RWPE1 (cell line): ENCODE measurements around the gene KIF9.

Experiments
- CTCF ChIA-PET: fragments of 350-600 bp; sonication (Branson Sonifier 250); formaldehyde crosslinking; extraction: SDS; loops from one replicate; lab custom pipeline; 2021; lab: Yijun Ruan, JAX
- POLR2A ChIA-PET: fragments of 400-600 bp; formaldehyde crosslinking; extraction: SDS; loops from one replicate; lab custom pipeline; 2020; ENCODE audit warnings: antibody characterized with exemption; ENCODE audit not compliant: low non-redundant PET; lab: Yijun Ruan, JAX
- DNase-seq: peaks from one replicate; pipeline ENCODE4 v3.0.0; 2012; ENCODE audit warnings: low spot score
- H3K27ac ChIP-seq: fragments of 450-650 bp; 2 replicates; pipeline ENCODE4 v1.5.1; 2017
- TF ChIP-seq, protein P1 (sequence below): fragments of 450-650 bp; conservative IDR thresholded peaks from 2 replicates; pipeline ENCODE4 v1.5.1; 2017; ENCODE audit warnings: low read depth, mild to moderate bottlenecking

The KIF9 gene

DNA sequence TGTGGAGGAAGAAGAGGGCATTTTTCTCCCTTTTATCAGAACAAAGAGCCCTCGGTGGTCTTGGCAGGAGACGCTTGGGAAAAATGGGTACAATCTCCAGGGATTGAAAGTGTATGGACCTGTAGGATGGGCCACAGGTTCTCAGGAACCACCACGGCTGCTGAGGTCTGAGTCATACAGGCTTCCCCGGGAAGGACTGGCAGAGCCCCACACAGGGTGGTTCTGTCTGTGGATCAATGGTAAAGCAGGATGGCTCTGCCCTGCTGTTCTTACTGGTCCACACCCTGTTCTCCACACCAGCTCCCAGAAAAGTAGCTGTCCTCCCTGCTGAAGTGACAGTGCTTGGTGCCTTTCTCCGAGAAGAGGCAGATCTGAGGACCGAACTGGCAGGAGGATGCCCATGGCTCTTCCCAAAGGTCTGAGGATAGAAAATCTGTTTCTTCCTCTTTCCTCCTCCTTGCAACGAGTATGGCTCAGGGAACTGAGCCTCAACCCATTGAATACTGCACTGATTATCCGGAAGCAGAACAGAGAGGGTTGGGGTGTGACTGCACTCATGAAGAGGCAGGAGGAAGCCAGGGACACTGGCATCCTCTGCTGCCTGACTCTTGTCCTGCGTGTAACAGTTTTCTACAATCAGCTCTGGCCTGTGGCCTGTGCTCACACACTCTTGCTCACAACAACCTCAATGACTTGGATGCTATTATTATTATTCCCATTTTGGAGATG lies 39.0 kb downstream of the KIF9 start:
- no peak for DNase-seq
- ChIA-PET POLR2A (no interaction called here), CTCF (no interaction called here)
- TF ChIP-seq, protein P1, sequence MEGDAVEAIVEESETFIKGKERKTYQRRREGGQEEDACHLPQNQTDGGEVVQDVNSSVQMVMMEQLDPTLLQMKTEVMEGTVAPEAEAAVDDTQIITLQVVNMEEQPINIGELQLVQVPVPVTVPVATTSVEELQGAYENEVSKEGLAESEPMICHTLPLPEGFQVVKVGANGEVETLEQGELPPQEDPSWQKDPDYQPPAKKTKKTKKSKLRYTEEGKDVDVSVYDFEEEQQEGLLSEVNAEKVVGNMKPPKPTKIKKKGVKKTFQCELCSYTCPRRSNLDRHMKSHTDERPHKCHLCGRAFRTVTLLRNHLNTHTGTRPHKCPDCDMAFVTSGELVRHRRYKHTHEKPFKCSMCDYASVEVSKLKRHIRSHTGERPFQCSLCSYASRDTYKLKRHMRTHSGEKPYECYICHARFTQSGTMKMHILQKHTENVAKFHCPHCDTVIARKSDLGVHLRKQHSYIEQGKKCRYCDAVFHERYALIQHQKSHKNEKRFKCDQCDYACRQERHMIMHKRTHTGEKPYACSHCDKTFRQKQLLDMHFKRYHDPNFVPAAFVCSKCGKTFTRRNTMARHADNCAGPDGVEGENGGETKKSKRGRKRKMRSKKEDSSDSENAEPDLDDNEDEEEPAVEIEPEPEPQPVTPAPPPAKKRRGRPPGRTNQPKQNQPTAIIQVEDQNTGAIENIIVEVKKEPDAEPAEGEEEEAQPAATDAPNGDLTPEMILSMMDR, result no peak
- no peak overlapping the region for H3K27ac ChIP-seq

DNA sequence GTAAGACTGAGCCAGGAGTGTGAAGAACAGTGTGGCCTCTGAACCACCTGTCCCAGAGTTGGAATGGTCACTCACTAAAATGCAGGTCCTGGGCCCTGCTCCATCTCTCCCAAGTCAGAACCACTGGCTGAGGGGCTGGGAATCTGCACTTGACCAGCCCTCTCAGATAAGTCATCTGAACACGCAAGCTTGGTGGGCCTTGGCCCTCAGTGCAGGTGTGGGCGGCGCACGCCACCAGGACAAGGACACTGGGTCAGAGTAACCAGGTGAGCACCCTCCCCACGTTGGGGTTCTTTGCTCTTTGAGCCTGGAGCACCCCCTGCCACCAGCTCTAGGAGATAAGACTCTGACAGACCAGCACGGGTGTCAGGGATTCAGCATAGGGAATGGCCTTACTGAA lies 42.7 kb downstream of the KIF9 start:
- TF ChIP-seq, protein P1, result no peak
- POLR2A ChIA-PET, result no interaction called here
- DNase-seq, result no peak
- no peak overlapping the region for H3K27ac ChIP-seq
- CTCF ChIA-PET, result interaction anchor here (0.5 to 0.6 kb wide), 2 partner anchors 84 to 694 kb away, joined by 4 read pairs; no protein-coding TSS in a partner anchor

GRCh38 chr3:47238017-47238416 lies 44.6 kb downstream of the KIF9 start:
- no peak for DNase-seq
- no peak overlapping the region for H3K27ac ChIP-seq
- CTCF ChIA-PET, result interaction anchor here (0.7 kb wide), 1 partner anchor 544 kb away, joined by 3 read pairs; the partner anchor contains the start of gene ALS2CL
- POLR2A ChIA-PET, result no interaction called here
- TF ChIP-seq, protein P1, result no peak

DNA sequence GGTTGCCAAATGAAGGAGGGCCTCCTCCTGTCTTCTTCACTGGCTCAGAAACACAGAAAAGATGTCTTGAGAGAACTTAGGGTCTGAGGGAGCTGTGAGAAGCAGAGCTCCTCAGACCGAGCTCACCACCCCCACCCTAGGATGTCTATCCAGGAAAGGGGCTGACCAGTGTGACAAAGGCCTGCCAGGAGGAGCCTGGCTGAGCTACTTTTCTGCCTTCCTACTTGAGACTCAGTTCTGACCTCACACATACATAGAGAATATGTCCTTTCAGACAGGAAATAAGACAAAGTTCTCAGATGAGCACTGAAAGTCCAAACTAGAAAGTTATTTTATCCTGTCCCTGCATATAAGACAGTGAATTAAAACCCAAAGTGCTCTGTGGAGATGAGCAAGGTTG lies 54.5 kb downstream of the KIF9 start:
- ChIA-PET POLR2A (no interaction called here), CTCF (no interaction called here)
- TF ChIP-seq, protein P1, result no peak
- H3K27ac ChIP-seq, result no peak overlapping the region
- no peak for DNase-seq

GRCh38 chr3:47227678-47228077 lies 54.9 kb downstream of the KIF9 start:
- TF ChIP-seq, protein P1, result no peak
- DNase-seq, result no peak
- no peak overlapping the region for H3K27ac ChIP-seq
- CTCF ChIA-PET, result no interaction called here
- POLR2A ChIA-PET, result no interaction called here

DNA sequence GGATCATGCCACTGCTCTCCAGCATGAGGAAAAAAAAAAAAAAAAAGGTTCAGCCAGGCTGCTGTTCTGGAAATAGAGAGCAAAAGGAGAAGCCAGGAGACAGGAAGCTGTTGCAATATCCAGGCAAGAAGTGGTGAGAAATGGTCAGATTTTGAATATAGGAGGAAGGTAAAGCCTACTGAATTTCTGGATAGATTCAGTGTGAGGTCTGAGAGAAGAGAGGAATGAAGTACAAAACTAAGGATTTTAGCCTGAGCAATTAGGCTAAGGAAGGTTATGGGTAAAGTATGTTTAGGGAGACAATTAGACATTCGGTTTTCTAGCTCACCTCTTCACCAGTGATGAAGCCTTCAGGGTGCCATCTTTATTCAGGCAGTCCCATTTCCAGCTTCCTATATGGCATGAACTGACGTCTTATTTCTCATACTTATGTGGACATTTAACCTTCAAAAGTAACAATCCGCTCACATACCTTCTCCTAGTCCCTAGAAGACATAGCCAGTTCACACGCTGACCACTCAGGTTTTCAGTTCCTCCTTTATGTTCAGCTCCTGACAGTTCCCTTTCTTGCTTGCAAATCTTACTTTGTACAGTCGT lies 57.2 kb downstream of the KIF9 start:
- DNase-seq, result no peak
- ChIA-PET CTCF (no interaction called here), POLR2A (no interaction called here)
- no peak overlapping the region for H3K27ac ChIP-seq
- TF ChIP-seq, protein P1, result no peak
